Measurements from ENCODE around the gene PDE11A.

DNA sequence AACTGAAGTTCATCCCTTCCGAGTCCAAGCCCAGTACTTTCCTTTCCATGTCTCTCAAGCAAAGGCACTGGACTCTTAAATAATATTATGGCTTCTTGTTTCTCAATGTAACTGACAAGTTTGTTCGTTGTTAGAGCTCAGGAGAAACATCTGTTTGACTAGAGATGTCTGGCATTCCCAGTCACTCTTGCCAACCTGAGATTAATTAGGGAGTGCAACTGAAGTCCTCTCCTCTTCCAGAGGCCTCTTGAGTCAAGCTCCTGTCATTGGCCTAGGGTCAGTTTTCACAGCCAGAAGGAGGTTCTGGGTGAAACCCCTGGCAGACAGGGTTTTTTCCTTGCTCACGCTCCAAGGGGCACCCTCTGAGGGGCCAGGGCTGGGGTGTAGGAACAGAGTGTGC is 483.9 kb downstream of the PDE11A start:
- TF ChIP-seq, protein P1, sequence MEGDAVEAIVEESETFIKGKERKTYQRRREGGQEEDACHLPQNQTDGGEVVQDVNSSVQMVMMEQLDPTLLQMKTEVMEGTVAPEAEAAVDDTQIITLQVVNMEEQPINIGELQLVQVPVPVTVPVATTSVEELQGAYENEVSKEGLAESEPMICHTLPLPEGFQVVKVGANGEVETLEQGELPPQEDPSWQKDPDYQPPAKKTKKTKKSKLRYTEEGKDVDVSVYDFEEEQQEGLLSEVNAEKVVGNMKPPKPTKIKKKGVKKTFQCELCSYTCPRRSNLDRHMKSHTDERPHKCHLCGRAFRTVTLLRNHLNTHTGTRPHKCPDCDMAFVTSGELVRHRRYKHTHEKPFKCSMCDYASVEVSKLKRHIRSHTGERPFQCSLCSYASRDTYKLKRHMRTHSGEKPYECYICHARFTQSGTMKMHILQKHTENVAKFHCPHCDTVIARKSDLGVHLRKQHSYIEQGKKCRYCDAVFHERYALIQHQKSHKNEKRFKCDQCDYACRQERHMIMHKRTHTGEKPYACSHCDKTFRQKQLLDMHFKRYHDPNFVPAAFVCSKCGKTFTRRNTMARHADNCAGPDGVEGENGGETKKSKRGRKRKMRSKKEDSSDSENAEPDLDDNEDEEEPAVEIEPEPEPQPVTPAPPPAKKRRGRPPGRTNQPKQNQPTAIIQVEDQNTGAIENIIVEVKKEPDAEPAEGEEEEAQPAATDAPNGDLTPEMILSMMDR (conservative IDR thresholded peaks at IDR 0.05): no peak
- no peak for TF ChIP-seq ZFX (IDR thresholded peaks at IDR 0.05)

Measured in C4-2B (cell line).